ENCODE data around the gene PCMTD2. TPM values are rescaled to one million over a fixed set of nuclear protein-coding genes. Genes with fewer than 3 reads are reported as not detected.

Gene PCMTD2
- total RNA-seq, 6 experiments from 2014 or later = 15.7 to 21.9 (median 18.1) TPM

GRCh38 chr20:64228086-64228653 is 27.4 kb upstream of the PCMTD2 start:
- no peak for DNase-seq
- no peak overlapping the region for H3K4me3 Mint-ChIP-seq
- peaks cover 22% of the 10 kb centered on the region for H3K4me1 Mint-ChIP-seq (ENCODE audit: low read depth)
- H3K36me3 Mint-ChIP-seq (ENCODE audit: low read depth) = no peaks in the 10 kb centered on the region
- no peak for TF ChIP-seq CTCF (IDR thresholded peaks at IDR 0.05)
- peaks cover 12% of the 10 kb centered on the region for H3K27me3 Mint-ChIP-seq (ENCODE audit: insufficient read depth)
- no peaks in the 10 kb centered on the region for H3K9me3 Mint-ChIP-seq
- no peak overlapping the region for H3K27ac Mint-ChIP-seq

GRCh38 chr20:64228751-64229506 is 26.6 kb upstream of the PCMTD2 start:
- no peak for DNase-seq

GRCh38 chr20:64229507-64230061 is 26.0 kb upstream of the PCMTD2 start:
- Mint-ChIP-seq H3K4me3 (no peak overlapping the region), H3K27ac (no peak overlapping the region), H3K4me1 (ENCODE audit: low read depth) (peaks cover 8% of the 10 kb centered on the region), H3K27me3 (ENCODE audit: insufficient read depth) (peaks cover 12% of the 10 kb centered on the region), H3K36me3 (ENCODE audit: low read depth) (no peaks in the 10 kb centered on the region), H3K9me3 (no peaks in the 10 kb centered on the region)
- no peak for TF ChIP-seq CTCF (IDR thresholded peaks at IDR 0.05)
- no peak for DNase-seq

More at GRCh38 chr20:64228751-64229506, 26.6 kb upstream of the PCMTD2 start:
- Mint-ChIP-seq H3K27me3 (ENCODE audit: insufficient read depth) (peaks cover 12% of the 10 kb centered on the region), H3K4me1 (ENCODE audit: low read depth) (peaks cover 15% of the 10 kb centered on the region), H3K4me3 (no peak overlapping the region), H3K36me3 (ENCODE audit: low read depth) (no peaks in the 10 kb centered on the region), H3K9me3 (no peaks in the 10 kb centered on the region), H3K27ac (no peak overlapping the region)
- no peak for TF ChIP-seq CTCF (IDR thresholded peaks at IDR 0.05)

- no peak for DNase-seq
- Mint-ChIP-seq H3K27ac (no peak overlapping the region), H3K9me3 (no peaks in the 10 kb centered on the region), H3K27me3 (ENCODE audit: insufficient read depth) (peaks cover 12% of the 10 kb centered on the region), H3K36me3 (ENCODE audit: low read depth) (no peaks in the 10 kb centered on the region), H3K4me3 (no peak overlapping the region), H3K4me1 (ENCODE audit: low read depth) (no peaks in the 10 kb centered on the region)
- TF ChIP-seq CTCF (IDR thresholded peaks at IDR 0.05) = no peak
Observed at GRCh38 chr20:64230461-64231145, 24.9 kb upstream of the PCMTD2 start.

GRCh38 chr20:64231621-64232550 is 23.7 kb upstream of the PCMTD2 start:
- DNase-seq = no peak
- Mint-ChIP-seq H3K4me1 (ENCODE audit: low read depth) (no peaks in the 10 kb centered on the region), H3K27me3 (ENCODE audit: insufficient read depth) (peaks cover 12% of the 10 kb centered on the region), H3K4me3 (no peak overlapping the region), H3K27ac (no peak overlapping the region), H3K36me3 (ENCODE audit: low read depth) (no peaks in the 10 kb centered on the region), H3K9me3 (no peaks in the 10 kb centered on the region)
- no peak for TF ChIP-seq CTCF (IDR thresholded peaks at IDR 0.05)

Measured in HFFc6 (cell line).